GM21723 (cell line): ENCODE results near the gene FDX2.
"Not testable (repeated sequence)": the region's sequence is repeated elsewhere in the genome, so short reads cannot be mapped to it uniquely, and the experiment has no call there.

Source experiments
- ATAC-seq: cut with Tn5 transposase; IDR thresholded peaks from one replicate; pipeline ENCODE4 v1.9.1; 2021; ENCODE audit warnings: mild to moderate bottlenecking, moderate library complexity; ENCODE audit not compliant: unreplicated experiment

FDX2 gene

DNA sequence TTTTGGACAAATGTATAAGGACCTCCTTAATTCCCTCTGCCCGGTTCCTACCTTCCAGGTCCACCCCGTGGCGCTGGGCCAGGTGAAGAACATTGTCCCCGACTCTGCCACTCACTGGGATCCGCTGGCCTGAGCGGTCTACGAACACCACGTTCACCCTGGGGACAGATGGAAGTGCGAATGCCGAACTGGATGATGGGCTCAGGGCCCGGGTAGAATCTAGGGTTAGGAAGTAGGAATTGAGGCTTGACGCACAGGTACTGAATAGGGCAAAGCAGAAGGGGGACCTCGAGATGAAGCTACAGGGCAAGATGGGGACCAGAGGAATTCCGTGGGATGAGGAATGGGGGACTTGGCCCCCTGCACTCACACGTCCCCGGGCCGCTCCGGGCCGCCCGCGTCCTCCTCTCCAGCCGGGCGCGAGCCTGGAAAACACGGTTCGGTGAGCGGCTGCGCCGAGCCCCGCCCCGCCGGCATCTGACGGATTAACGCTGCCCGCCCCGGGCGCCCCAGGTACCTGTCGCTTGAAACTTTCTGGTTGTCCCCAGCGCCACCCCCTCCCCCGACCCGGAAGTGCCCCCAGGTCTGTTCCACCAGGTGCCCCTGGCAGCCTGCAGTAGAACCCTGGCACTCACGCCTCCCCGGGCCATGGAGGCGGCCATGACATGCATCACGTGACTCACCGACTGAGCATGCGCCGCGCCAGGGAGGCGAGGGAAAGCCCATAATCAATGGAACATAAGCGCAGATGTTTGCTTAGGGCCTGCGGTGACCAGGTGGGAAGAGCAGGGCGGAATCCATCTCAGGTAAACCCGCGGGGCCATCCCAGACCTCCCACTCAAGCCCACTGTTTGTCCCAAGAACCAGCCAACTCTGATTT lies at the start of gene FDX2:
FDX2 (minus strand) TSS at position 681 of the 880 bp plus-strand sequence; CDS start at position 662, 19 bp downstream.
- peak; percentile 72 for ATAC-seq

DNA sequence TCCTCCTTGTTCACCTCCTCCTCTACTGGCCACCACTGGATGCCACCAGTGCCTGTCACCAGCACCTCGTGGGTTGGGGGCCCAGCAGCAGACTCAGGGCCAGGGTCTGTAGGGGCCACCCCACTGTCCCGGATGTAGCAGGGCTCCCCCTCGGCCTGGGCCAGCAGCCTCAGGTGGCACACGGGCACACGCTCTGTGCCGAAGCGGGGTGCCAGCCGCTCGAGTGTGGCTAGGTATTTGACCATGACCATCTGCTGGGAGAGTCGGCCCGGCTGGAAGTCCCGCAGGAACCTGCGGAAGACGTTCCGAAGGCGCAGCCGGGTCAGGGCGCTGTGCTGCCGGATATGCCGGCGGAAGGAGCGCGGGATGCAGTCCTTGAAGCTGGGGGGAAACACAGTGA lies 49.7 kb upstream of the FDX2 start:
- ATAC-seq, result no peak

DNA sequence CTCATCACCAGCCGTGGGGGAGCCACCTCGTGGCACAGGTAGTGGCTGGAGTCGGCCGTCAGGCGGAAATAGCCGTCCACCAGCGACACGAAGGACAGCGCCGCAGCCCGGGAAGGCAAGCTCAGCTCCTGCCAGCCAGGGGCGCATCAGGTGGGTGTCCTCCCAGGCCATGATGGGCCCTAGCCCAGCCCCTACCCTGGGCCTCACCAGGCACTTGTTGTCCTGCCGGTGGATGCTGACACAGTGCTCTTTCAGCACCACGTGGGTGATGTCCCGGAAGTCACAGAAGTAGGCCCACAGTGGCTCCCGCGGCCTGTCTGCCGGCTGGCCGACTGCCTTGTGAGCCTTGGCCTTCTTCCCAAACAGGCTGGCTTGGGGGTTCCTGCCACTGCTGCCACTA lies 48.8 kb upstream of the FDX2 start:
- ATAC-seq, result no peak

DNA sequence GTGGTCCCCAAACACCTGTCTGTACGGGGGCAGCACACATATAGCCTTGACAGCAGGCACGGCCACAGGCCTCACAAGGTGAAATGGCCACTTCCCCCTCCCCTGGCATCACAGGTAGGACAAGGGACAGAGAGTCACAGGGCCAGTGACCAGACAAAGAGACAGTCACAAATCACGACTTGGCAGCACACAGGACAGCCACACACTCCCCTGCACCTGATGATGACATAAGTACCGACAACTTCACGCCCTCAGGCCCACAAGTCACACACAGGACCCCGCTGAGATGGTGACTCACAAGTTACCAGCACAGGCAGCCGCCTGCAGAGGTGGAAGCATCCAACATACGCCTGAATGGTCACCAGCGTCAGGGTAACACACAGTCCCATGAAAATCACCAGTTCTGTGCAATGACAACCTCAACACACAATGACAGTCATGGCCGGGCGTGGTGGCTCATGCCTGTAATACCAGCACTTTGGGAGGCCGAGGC lies 48.0 kb upstream of the FDX2 start:
- no peak for ATAC-seq

DNA sequence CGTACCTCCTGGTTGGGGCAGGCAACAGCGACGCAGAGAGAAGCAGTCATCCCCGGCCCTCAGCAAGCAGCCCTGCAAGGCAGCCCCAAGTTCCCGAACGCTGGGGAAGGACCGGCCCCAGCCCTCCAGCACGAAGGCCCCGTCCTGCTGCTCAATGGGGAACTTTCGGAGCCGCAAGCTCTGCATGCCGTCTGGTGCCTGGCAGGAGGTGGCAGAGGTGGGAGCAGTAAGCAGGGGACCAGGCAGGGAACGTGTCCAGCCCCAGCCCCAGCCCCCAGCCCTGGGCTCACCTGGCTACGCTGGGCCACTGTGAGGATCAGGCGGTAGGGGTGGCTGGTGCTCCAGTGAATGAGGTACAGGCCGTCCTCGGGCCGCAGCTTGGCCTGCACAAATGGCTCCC lies 46.4 kb upstream of the FDX2 start:
- ATAC-seq, result no peak

DNA sequence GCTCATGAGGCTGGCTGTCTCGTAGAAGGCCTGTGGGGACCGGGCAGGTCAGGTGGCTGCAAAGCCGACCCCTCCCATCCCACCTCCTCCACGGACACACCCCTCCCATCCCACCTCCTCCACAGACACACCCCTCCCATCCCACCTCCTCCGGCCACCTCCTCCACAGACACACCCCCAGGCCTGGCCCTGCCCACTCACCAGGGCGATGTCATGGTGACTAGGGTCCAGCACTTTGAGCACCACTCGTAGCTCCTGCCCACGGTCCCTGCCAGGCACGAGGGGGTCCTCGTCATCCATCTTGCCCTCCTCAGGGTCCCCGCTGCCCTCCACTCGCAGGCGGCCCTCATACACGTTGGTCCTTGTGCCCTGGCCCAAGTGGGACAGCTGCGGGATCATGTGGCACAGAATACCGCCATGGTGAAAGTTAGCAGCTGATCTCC lies 45.8 kb upstream of the FDX2 start:
- no peak for ATAC-seq

DNA sequence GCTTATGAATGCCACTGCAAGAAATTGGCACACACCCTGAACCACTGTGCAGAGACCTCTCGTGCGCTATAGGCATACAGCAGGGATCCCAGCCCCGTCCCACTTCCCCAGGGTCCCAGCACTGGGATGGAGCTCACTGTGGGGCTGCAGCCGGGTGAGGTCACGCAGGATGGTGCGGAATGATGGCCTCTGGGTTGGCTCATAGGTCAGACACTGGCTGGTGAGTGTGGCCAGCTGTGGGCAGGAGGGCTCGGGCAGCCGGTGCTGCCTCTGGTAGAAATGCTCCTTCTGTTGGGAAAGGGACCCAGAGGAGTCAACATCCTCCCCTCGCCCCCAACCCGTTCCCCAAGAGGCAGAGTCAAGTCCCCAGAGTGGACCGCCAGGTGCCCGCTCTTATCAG lies 40.6 kb upstream of the FDX2 start:
- no peak for ATAC-seq

DNA sequence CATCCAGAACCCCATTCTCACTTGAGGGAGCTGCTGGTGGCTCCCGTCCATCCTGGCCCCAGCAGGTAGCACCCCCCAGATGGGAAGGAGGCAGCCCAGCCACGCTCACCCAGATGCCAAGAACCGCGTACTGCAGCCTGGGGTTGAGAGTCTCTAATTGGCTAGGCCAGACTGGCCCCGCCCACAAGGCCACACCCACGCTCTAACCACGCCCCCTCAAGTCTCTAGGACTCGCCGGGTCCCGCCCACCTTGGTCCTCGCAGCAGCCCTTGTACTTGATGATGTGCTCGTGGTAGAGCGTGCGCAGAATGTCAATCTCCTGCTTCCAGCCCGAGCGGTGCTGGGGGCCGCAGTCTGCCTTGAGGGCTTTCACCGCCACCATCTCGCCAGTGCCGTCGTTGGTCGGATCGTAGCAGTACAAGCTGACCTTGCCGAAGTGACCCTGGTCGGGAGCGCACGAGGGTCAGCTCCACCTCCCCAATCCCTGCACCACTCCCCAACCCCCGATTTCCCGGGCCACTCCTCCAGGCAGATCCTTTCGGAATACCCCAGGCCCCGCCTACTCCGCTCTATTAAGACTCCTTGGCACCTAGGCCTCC lies 38.1 kb upstream of the FDX2 start:
- no peak for ATAC-seq

DNA sequence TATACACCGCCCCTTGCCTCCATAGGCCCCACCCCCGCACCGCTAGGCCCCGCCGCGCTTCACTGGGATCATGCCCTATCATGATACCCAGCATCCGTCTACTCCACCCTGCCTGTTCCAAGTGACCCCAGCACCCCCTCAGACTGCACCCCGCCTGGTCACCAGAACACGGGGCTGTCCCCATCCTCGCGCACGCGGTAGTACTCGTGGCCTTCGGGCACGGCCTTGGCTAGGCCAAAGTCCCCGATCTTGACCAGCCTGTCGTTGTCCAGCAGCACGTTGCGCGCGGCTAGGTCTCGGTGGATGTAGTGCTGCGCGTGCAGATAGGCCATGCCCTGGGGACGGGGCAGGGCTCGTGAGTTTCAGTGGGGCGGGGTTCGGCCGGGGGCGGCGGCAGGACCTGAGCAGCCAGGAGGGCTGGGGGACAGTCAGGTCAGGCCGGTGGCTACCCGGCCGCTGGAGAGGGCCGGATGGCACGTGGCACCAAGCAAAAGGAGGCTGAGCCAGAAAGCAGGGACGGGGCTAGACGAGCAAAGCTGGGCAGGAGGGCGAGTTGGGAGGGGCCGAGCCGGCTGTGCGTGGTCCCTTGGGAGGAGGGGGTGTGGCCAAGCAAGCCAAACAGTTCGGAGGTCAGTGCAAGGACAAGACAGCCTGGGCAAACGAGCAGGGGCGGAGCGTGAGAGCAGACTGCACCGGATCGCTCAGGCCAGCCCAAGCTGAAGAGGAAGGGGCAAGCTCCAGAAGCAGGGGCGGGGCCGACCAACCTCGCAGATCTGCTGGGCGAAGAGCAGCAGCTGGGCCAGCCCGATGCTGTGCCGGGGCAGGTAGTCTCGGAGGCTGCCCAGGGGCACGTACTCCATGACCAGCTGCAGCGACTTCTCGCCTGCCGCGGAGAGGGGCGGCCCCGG lies 37.2 kb upstream of the FDX2 start:
- no peak for ATAC-seq

DNA sequence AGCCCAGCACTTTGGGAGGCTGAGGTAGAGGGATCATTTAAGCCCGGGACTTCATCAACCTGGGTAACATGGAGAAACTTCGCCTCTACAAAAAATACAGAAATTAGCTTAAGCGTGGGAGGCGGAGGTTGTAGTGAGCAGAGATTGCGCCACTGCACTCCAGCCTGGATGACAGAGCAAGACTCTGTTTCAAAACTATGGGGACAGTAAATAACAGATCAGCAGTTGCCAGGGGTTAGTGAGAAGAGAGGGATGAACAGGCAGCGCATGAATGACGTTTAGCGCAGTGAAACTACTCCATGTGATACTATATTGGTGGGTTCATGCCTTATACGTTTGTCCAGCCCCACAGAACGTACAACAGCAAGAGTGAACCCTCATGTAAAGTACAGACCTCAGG lies 30.7 kb upstream of the FDX2 start:
- no peak for ATAC-seq

DNA sequence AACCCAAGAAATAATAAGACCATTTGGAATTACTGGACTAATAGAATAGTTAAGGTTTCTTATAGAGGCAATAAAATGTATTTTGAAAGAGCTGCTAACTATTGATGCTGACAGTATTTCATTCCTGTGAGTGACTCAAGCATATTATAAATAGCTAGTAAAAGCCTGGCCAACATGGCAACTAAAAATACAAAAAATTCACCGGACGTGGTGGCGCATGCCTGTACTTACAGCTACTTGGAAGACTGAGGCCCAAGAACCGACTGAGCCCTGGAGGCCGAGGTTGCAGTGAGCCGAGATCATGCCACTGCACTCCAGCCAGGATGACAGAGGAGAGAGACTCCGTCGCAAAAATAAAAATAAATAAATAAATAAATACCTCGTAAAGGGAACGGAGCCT lies 29.0 kb upstream of the FDX2 start:
- no peak for ATAC-seq

DNA sequence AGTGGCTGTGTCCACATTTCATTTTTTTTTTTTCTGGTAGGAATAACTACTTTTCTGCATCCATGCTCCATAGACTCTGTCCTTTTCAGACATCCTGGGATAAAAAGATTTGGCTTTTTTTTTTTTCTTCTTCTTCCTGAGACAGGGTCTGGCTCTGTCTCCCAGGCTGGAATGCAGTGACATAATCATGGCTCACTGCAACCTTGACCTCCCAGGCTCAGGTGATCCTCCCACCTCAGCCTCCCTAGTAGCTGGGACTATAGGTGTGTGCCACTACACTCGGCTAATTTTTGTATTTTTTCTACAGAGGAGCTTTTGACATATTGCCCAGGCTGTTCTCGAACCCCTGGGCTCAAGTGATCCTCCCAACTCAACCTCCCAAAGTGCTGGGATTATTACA lies 27.7 kb upstream of the FDX2 start:
- no peak for ATAC-seq

DNA sequence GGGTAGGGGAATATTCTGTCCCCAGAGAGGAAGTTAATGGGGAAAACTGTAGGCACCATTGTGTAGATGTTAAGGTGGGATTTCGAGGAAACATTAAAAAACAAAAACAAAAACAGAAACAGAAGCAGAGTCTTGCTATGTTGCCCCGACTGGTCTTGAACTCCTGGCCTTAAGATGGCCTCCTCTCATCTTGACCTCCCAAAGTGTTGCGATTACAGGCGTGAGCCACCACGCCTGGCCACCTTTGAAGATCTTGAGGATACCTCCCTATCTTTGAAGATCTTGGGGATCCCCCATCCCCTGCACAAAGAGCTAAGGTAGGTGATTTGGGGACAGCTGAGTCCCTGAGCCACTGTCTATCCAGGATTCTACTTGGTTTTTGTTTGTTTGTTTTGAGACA lies 24.2 kb upstream of the FDX2 start:
- no peak for ATAC-seq

DNA sequence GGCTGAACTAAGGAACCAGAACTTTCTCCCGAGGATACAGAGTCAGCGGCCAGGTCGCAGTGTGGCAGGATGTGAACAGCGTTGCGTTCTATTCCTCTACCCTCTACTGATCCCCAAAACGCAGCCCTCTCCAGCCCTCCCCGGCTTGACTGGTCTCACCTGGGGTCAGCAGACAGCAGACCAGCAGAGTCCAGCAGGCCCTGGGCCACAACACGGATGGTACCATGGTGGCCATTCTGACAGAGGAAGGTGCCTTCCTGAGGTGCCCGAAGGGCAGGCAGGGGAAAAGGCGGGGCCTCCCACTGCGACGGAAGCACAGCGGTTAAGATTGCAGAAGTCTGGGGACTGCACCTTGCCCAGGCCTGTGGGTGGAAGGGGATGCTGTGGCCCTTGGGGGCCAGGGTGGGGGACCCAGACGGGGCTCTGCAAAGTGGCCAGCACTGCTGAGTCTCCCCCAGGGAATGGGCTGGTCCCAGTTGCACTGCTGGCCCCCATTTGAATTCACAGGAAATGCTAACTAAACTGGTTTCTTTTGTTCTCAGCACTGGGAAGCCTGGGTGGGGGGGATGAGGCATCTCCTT lies 23.7 kb upstream of the FDX2 start, which contains the start of gene ICAM3:
ICAM3 (minus strand) TSS at position 245 of the 581 bp plus-strand sequence; CDS start at position 235, 10 bp downstream.
- peak; percentile 63 for ATAC-seq

DNA sequence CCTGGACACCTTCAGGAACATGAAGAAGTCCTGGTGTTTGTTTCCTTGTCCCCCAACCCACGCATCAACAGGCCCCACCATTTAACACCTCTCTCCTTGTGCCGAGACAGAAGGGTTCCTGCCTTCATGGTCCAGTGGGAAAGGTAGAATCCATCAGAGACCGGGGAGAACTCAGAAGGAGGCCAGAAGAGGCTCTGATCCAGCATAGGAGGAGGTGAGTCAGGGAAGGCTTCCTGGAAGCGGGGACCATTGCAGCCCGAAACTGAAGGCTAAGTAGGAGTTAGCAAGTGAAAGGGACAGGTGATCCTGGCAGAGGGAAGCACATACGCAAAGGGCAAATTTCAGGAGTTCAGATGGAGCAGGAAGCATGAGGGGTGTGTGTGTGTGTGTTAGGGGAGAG lies 23.1 kb upstream of the FDX2 start:
- no peak for ATAC-seq

DNA sequence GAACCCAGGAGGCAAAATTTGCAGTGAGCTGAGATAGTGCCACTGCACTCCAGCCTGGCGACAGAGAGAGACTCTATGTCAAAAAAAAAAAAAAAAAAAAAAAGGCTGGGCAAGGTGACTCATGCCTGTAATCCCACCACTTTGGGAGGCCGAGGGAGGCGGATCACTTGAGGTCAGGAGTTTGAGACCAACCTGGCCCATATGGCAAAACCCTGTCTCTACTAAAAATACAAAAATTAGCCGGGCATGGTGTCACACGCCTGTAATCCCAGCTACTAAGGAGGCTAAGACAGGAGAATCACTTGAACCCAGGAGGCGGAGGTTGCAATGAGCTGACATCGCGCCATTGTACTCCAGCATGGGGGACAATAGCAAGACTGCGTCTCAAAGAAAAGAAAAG lies 20.9 kb upstream of the FDX2 start:
- not testable (repeated sequence) for ATAC-seq

DNA sequence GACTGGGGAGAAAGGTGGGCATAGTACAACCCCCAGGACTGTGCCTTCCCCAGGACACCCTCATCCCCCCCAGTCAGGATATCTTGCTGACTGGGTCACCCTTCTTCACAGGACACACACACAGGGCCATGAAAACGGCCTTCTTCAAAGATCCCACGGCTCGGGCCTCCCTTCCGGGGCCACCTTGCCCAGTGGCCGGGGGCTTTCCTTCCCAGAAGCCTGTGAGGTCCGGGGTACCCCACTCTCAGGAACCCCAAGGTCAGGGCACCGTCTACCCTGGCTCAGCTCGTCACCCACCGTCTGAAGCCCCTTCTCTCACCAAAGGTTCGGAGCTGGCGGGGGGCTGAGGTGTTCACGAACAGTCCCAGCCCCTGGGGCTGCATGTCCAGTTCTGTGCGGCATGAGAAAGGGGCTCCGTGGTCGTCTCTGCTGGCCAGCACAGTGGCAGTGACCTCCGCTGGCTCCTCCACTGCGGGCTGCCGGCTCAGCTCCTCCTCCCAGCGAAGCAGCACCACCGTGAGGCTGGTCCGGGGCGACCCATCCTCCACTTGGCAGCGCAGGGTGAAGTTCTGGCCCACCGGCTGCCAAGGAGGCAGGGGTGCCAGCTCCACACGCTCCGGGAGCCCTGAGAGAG lies 19.7 kb upstream of the FDX2 start:
- no peak for ATAC-seq

DNA sequence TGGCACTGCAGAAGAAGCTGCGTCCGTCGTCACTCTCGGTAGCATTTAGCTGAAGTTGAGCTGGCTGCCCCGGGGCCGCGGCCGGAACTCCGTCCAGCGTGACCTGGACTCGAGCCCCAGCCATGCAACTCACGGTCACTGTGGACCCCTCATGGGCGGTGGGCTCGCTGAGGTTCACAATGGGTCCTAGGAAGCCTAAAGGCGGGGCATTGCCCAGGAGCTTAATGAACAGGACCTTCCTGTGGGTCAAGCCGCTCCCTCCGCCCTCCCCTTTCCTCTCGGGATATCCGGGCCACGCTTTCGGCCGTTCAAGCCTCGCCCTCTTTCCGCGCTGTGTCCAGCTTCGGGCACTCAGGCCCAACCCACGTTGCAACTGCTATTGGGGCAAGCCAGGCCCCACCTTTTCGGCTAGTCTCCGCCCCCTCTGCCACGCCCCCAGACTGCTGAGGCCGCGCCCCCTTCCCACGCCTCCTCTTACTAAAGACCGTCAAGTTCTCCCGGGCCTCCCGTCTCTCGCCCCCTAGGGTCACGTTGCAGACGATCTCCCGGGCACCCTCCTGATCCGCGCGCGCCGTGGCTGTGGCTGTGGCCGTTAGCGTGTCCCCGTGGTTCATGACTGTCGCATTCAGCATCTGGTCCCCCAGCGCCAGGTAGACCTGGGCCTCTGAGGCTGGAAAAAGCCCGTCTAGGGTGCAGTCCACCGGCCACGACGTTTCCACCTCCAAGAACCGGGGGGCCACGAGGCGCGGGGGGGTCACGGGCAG lies 19.0 kb upstream of the FDX2 start:
- no peak for ATAC-seq

DNA sequence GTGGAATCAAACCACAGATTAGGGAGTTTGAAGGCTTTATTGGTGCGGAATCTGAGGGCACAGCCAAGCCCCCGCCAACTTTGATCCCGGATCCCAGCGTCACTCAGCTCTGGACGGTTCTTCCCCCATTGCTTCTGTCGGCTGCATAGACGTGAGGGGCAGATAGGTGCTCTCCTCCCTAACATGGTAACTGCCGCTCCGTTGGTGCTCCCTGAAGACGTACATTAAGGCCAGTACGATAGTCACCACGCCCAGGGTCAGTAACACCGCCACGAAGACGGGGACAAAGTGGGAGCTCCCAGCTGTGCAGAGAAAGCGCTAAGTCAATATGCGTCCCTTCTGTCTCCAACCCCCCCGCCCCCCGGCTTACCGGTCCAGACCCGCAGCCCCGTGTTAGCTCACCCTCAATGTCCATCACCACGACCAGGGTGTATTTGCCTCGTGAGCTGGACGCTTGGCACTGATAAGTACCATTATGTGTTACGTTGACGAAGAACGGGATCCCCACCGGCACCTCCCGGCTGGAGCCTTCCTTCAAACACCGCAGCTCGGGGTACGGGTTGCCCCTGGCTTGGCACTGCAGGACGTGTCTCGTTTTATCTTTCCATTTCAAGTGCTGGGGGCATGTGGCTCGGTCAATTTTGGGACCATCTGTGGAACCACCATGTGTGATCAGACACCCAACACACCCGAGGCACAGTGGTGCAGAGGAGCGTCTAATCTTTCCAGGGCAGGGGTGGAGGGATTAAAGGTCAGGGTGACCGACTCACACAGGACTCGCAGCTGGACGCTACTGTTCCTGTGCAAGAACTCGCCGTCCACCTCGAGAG lies 18.2 kb upstream of the FDX2 start:
- peak; percentile 10 for ATAC-seq
